Esophagus muscularis mucosa (tissue), 4 donors: ENCODE data around the gene PLXNC1. TPM values are rescaled to one million over a fixed set of nuclear protein-coding genes. Genes with fewer than 3 reads are reported as not detected.

Experiments
- DNase-seq: peaks from one replicate; pipeline ENCODE4 v3.0.0-alpha.2; 2017; ENCODE audit errors: extremely low spot score
- H3K27ac ChIP-seq, 4 donors: fragments of 200-600 bp; sonication (generic); replicated peaks in 1 of 4; 1 replicate in 3 of 4; 2 replicates in 1 of 4; pipeline ENCODE4 v1.5.1; 2016 to 2019; ENCODE audit warnings: mild to moderate bottlenecking in 1 of 4
- H3K27me3 ChIP-seq, 4 donors: fragments of 200-600 bp; sonication (generic); one replicate each; pipeline versions ENCODE4 v1.5.1 to v1.6.0; 2016 to 2019
- H3K36me3 ChIP-seq, 4 donors: fragments of 200-600 bp; sonication (generic); one replicate each; pipeline ENCODE4 v1.5.1; 2016 to 2019
- H3K4me1 ChIP-seq, 4 donors: fragments of 200-600 bp; sonication (generic); one replicate each; pipeline ENCODE4 v1.5.1; 2016 to 2019
- H3K4me3 ChIP-seq, 4 donors: fragments of 200-600 bp; sonication (generic); 1 replicate in 2 of 4; 2 replicates in 2 of 4; pipeline ENCODE4 v1.5.1; 2016 to 2019; ENCODE audit warnings: mild to moderate bottlenecking in 4 of 4, moderate library complexity in 1 of 4
- H3K9me3 ChIP-seq, 4 donors: fragments of 200-600 bp; sonication (generic); 1 replicate in 3 of 4; 2 replicates in 1 of 4; pipeline ENCODE4 v1.5.1; 2016 to 2019
- CTCF ChIP-seq, 3 experiments: fragments of 200-600 bp in 2 of 3; fragments of 450-650 bp in 1 of 3; sonication (generic) in 2 of 3; IDR thresholded peaks; one replicate each; pipeline ENCODE4 v1.5.1; 2017 to 2019; ENCODE audit warnings: antibody characterized with exemption in 3 of 3, mild to moderate bottlenecking in 2 of 3, moderate library complexity in 1 of 3
- EP300 ChIP-seq: sonication (generic); formaldehyde crosslinking; IDR thresholded peaks from one replicate; pipeline ENCODE4 v1.6.1; 2017; ENCODE audit warnings: antibody characterized with exemption
- POLR2A ChIP-seq: fragments of 450-650 bp; IDR thresholded peaks from one replicate; pipeline ENCODE4 v1.6.1; 2017; ENCODE audit warnings: antibody characterized with exemption, moderate library complexity, mild to moderate bottlenecking, low read depth
- POLR2AphosphoS5 ChIP-seq, 2 donors: sonication (generic); formaldehyde crosslinking; IDR thresholded peaks; one replicate each; pipeline ENCODE4 v1.6.1; 2017; ENCODE audit warnings: antibody characterized with exemption in 2 of 2
- WGBS: methylation state at CpG from one replicate; pipeline ENCODE4 v1.1.5; 2018; 5-methylcytosine and 5-hydroxymethylcytosine counted together
- intact Hi-C: fragments of 100-400 bp; cut with DNase I; formaldehyde crosslinking; loops from one replicate; pipeline ENCODE4 v1.15.1; 2023
- total RNA-seq, 4 donors: library from RNA; depleted of rRNA; stranded (reverse); fragments of >200 nt; gene quantifications; one replicate each; pipeline versions ENCODE4 v1.1.0 to v1.2.1, GENCODE V29; 2016

The PLXNC1 gene
- total RNA-seq, 4 donors from 2014 or later: 4.0 to 12.3 (median 7.4) TPM

GRCh38 chr12:94286583-94287244, 138.3 kb downstream of the PLXNC1 start:
- 74% methylated on average over 4 of the region's 4 CpGs for WGBS
- Histone ChIP-seq H3K27ac (no peak overlapping the region), H3K4me1 (peaks cover 17 to 34% (median 25%) of the 10 kb centered on the region in 4 donors), H3K36me3 (peaks cover 0 to 9% (median 0%) of the 10 kb centered on the region in 4 donors), H3K9me3 (no peaks in the 10 kb centered on the region), H3K27me3 (no peaks in the 10 kb centered on the region), H3K4me3 (no peak overlapping the region)
- DNase-seq: no peak
- TF ChIP-seq EP300: no peak
- no peak for TF ChIP-seq POLR2AphosphoS5 (IDR thresholded peaks at IDR 0.05)
- TF ChIP-seq CTCF (IDR thresholded peaks at IDR 0.05): no peak
- TF ChIP-seq POLR2A: no peak
- intact Hi-C loops: no loop called here

- intact Hi-C loops: no loop called here
- 92% methylated on average over 10 of the region's 10 CpGs for WGBS
These were observed 138.9 kb downstream of the PLXNC1 start for GRCh38 chr12:94287245-94287628.

GRCh38 chr12:94289461-94290312, 141.3 kb downstream of the PLXNC1 start:
- Histone ChIP-seq H3K4me1 (peaks cover 17 to 34% (median 25%) of the 10 kb centered on the region in 4 donors), H3K36me3 (peaks cover 0 to 9% (median 0%) of the 10 kb centered on the region in 4 donors), H3K4me3 (no peak overlapping the region), H3K27me3 (no peaks in the 10 kb centered on the region), H3K9me3 (no peaks in the 10 kb centered on the region), H3K27ac (peak overlapping the region; percentile 41 to 48 (median 45))
- WGBS: 28% methylated on average over 13 of the region's 13 CpGs
- intact Hi-C loops: no loop called here
- no peak for DNase-seq
- TF ChIP-seq CTCF (IDR thresholded peaks at IDR 0.05): no peak
- no peak for TF ChIP-seq EP300
- no peak for TF ChIP-seq POLR2AphosphoS5 (IDR thresholded peaks at IDR 0.05)
- no peak for TF ChIP-seq POLR2A

More at GRCh38 chr12:94287245-94287628, 138.9 kb downstream of the PLXNC1 start:
- Histone ChIP-seq H3K4me1 (peaks cover 17 to 34% (median 25%) of the 10 kb centered on the region in 4 donors), H3K27ac (no peak overlapping the region), H3K9me3 (no peaks in the 10 kb centered on the region), H3K27me3 (no peaks in the 10 kb centered on the region), H3K4me3 (no peak overlapping the region), H3K36me3 (peaks cover 0 to 9% (median 0%) of the 10 kb centered on the region in 4 donors)
- no peak for DNase-seq
- TF ChIP-seq POLR2AphosphoS5 (IDR thresholded peaks at IDR 0.05) (no peak), CTCF (IDR thresholded peaks at IDR 0.05) (no peak), POLR2A (no peak), EP300 (no peak)

- intact Hi-C loops: no loop called here
- Histone ChIP-seq H3K4me3 (no peak overlapping the region), H3K36me3 (peaks cover 0 to 14% (median 0%) of the 10 kb centered on the region in 4 donors), H3K27ac (peak overlapping the region; percentile 14 to 48 (median 42)), H3K9me3 (no peaks in the 10 kb centered on the region), H3K27me3 (no peaks in the 10 kb centered on the region), H3K4me1 (peaks cover 17 to 34% (median 25%) of the 10 kb centered on the region in 4 donors)
- TF ChIP-seq EP300: no peak
- TF ChIP-seq POLR2A: no peak
- no peak for TF ChIP-seq POLR2AphosphoS5 (IDR thresholded peaks at IDR 0.05)
- TF ChIP-seq CTCF (IDR thresholded peaks at IDR 0.05): no peak
- WGBS: 48% methylated on average over 3 of the region's 4 CpGs
- no peak for DNase-seq
These were observed 142.0 kb downstream of the PLXNC1 start for GRCh38 chr12:94290353-94290752.
